CD4-positive, alpha-beta T cell treated with Interferon gamma for 1 hour (primary cell): ENCODE data around the gene REPS2.

Experiments
- DNase-seq: peaks from one replicate; pipeline ENCODE4 v3.0.0-alpha.2; 2020

REPS2 gene

GRCh38 chrX:17007134-17007768, 60.8 kb downstream of the REPS2 start:
- DNase-seq: no peak

GRCh38 chrX:17009856-17010625, 63.6 kb downstream of the REPS2 start:
- DNase-seq: no peak

GRCh38 chrX:17012465-17012864, 66.0 kb downstream of the REPS2 start:
- no peak for DNase-seq

GRCh38 chrX:17014216-17014615, 67.8 kb downstream of the REPS2 start:
- no peak for DNase-seq

DNA sequence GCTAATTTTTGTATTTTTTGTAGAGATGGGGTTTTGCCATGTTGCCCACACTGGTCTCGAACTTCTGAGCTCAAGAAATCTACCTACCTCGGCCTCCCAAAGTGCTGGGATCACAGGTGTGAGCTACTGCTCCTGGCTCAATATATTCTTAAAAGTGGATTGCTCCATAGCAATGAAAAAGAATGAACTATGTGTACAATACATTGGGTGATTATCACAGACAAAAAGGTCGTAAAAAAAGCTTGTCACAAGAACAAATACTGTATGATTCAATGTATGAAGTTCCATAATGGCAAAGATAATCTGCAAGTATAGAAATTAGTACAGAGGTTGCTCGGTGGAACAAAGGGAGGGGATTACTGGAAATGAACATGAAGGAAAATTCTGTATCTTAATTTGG, 70.7 kb downstream of the REPS2 start:
- no peak for DNase-seq

DNA sequence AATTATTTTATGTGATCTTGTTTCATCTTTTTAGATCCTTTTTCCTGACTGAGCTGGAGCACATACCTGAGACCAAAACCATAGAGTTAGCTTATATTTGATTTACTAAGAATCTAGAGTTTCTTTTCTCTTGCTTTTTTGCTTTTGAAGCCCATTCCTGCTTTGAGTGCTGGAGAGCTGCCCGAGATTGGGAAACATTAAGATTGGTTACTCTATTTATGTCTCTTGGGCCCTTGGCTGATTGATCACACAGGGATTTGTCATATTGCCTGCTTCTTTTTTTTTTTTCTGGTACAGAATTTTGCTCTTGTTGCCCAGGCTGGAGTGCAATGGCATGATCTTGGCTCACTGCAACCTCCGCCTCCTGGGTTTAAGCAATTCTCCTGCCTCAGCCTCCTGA, 73.9 kb downstream of the REPS2 start:
- DNase-seq: no peak

DNA sequence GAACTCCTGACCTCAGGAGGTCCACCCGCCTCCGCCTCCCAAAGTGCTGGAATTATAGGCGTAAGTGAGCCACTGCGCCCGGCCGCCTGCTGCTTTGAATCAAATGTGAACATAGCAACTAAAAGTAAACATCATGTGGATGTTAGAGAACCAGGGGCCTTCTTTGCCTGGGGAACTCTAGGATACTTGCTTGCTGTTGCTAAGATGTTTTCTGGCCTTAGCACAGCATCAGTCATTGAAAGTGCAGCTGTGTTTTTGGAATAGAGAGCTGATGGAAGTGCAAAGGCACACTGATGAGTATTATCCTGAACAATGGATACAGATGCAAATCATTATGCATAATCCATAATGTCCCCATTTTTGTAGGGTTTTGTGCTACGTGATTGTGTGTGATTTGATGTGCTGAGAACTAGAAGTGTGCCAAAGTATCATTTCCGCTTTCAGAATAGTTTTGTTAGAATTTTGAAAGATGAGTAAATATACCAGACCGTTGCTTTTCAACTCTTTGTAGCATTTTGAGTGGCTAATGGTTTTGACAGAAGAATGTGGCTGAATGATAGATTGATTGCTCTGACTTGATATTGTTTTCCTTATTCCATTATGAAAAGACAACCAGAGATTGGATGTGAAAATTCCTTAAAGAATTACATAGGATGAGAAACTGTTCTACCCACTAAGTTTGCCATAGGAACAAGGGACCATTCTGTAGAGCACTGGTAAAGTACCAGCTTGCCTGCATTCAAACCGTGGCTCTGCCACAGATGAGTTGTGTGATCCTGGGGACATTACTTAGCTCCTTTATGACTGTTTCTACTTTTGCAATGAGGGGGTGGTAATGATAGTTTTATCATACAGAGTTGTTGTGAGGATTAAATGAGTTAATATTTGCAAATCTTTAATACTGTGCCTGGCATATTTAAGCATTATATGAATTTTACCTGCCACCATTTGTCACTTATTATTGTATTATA, 74.7 kb downstream of the REPS2 start:
- DNase-seq: no peak

DNA sequence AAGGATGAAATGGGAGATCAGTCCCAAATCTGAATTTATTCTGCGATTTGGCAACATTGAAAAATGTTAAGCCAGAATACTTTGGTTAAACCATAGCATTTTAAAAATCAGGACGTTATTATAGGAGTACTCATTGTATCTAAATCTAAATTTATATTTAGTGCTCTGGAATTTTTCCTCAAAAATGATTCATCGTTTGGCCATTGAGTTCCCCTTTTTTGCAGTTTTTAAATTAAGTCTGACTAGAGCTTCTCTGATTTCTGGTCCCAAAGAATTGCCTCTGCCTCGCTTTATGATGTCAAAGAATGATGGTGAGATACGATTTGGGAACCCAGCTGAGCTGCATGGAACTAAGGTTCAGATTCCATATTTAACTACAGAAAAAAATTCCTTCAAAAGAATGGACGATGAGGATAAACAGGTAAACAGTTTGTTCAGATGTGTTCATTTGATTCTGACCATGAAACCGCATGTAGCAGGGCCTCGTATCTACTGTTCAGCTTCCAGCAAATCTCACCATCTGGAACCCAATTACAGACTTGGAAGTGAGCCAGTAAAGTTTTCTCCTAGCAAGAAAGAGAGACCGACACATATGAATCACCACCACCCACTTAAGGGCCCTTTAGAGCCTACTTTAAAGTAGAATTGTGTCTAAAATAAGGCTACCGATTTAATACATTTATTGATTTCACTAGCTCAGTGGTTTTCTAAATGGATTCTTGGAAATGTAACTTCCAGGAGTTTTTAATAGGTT, 75.6 kb downstream of the REPS2 start:
- DNase-seq: no peak

DNA sequence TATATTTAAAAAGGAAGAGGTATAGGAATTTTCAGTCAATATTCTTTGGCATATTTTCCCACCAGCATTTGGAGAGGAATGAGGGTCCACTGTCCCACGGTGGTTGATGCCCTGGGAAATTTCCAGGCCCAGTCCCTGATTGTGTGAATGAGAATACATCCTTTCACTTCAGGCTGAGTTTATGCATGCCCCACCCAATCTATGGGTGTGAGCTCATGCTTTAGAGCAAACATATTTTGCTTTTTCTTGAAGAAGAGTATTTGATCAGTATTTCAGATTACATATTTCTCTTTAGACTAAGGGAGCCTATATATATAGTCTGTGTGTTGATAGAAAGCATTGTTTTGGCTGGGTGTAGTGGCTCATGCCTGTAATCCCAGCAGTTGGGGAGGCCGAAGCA, 77.2 kb downstream of the REPS2 start:
- no peak for DNase-seq

DNA sequence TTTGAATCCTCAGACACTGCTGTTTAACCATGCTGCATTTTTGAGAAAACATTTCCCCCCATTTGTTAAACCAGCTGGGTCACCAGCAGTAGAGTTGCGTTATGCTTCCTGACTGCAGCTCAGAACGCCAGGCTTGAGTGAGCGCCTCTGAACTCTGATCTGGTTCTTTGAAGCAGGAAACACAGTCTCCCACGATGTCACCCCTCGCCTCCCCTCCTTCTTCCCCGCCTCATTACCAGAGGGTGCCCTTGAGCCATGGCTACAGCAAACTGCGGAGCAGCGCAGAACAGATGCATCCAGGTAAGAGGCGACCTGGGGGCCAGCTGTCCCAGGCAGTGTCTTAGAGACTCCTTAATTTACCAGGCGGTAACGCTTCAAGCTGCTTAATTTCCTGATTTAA, 78.4 kb downstream of the REPS2 start:
- no peak for DNase-seq

GRCh38 chrX:17025621-17026302, 79.3 kb downstream of the REPS2 start:
- DNase-seq: no peak

GRCh38 chrX:17027931-17028330, 81.5 kb downstream of the REPS2 start:
- DNase-seq: no peak

DNA sequence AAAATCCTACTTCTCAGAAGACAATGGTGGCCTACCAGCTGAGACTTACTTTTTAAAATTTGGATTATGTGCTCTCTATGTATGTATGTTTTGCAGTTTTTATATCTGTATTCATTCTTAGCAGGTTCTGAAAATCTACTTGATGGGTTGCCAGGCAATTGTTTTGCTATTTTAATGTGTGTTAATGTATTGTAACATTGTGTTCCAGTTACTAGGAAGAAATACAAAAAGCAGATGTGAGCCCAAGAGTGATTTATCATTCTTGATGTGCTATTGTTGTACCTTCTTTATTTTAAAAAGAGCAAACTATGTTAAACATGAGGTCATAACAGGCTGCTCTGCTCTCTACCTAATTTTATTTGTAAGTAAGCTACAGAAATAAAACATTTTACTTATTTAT, 81.9 kb downstream of the REPS2 start:
- no peak for DNase-seq

GRCh38 chrX:17030092-17030491, 83.6 kb downstream of the REPS2 start:
- no peak for DNase-seq

GRCh38 chrX:17030580-17031270, 84.3 kb downstream of the REPS2 start:
- no peak for DNase-seq

- no peak for DNase-seq
These were observed 85.4 kb downstream of the REPS2 start for GRCh38 chrX:17031827-17032226.

DNA sequence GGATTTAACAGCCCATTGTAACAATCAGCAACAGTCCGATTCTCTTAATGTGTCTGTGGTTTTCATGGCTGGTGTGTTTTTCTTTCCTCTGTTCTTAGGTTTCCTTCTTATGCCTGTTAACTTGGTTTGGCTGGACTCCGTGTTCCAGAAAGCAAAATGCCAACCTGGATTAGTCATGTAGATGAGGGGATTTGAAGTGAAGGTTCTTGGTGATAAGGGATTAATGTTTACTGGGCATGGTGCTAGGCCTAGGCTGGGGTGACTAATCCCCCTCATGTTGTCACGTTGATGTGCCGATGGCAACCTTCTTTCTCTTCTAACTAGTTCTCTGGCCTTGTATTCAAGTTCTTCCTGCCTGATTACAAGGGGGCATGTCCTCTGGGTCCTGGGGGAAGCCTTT, 85.9 kb downstream of the REPS2 start:
- no peak for DNase-seq

DNA sequence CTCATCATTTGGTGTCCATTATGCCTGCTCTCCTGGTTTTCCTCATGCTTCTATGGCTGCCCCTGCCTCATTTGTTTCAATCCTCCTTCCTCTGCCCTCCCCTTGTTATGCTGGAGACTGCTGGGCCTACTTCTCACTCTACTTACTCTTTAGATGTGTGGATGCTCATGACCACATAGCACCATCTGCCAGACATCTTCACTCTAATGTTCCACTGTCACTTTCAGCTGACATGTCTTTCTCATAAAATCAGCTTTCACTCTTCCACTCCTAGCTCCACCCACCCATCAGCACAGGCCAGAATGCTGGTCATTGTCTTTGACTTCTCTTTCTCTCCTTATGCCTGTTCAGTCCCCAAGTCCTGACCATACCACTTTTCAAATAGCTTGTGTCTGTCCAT, 86.8 kb downstream of the REPS2 start:
- no peak for DNase-seq

GRCh38 chrX:17035111-17035510, 88.7 kb downstream of the REPS2 start:
- DNase-seq: no peak

GRCh38 chrX:17036171-17036961, 89.9 kb downstream of the REPS2 start:
- DNase-seq: no peak

GRCh38 chrX:17038277-17038676, 91.8 kb downstream of the REPS2 start:
- no peak for DNase-seq
